Effector memory CD4-positive, alpha-beta T cell (primary cell): ENCODE data around the gene PGLYRP1.

Experiments
- DNase-seq, 3 donors: peaks; one replicate each; pipeline ENCODE4 v3.0.0-alpha.2; 2020
- H3K27ac ChIP-seq: 2 replicates; pipeline ENCODE4 v1.7.0; 2013; ENCODE audit warnings: mild to moderate bottlenecking, low read length, moderate library complexity; ENCODE audit not compliant: insufficient read depth, poor library complexity, severe bottlenecking
- H3K27me3 ChIP-seq: replicated peaks from 2 replicates; pipeline ENCODE4 v1.7.0; 2013; ENCODE audit warnings: mild to moderate bottlenecking, low read length; ENCODE audit not compliant: insufficient read depth, control insufficient read depth, poor library complexity, severe bottlenecking
- H3K36me3 ChIP-seq: 2 replicates; pipeline ENCODE4 v1.7.0; 2013; ENCODE audit warnings: mild to moderate bottlenecking, low read length, moderate library complexity; ENCODE audit not compliant: control insufficient read depth, insufficient read depth
- H3K4me1 ChIP-seq: 2 replicates; pipeline ENCODE4 v1.7.0; 2013; ENCODE audit warnings: low read length, mild to moderate bottlenecking; ENCODE audit not compliant: control insufficient read depth, insufficient read depth, poor library complexity, severe bottlenecking
- H3K4me3 ChIP-seq: 2 replicates; pipeline ENCODE4 v1.7.0; 2013; ENCODE audit warnings: low read length, low read depth, mild to moderate bottlenecking; ENCODE audit not compliant: insufficient read depth, poor library complexity, severe bottlenecking
- H3K9me3 ChIP-seq: 2 replicates; pipeline ENCODE4 v1.7.0; 2013; ENCODE audit warnings: mild to moderate bottlenecking, low read length, moderate library complexity; ENCODE audit not compliant: control insufficient read depth

Gene PGLYRP1

GRCh38 chr19:45985321-45985720, 37.5 kb downstream of the PGLYRP1 start:
- H3K27me3 ChIP-seq = peaks cover 4% of the 10 kb centered on the region
- H3K4me3 ChIP-seq = no peak overlapping the region
- no peaks in the 10 kb centered on the region for H3K9me3 ChIP-seq
- no peaks in the 10 kb centered on the region for H3K4me1 ChIP-seq
- no peaks in the 10 kb centered on the region for H3K36me3 ChIP-seq
- no peak overlapping the region for H3K27ac ChIP-seq
- no peak for DNase-seq

GRCh38 chr19:45981350-45981749, 41.5 kb downstream of the PGLYRP1 start:
- H3K4me1 ChIP-seq = no peaks in the 10 kb centered on the region
- DNase-seq = no peak
- no peaks in the 10 kb centered on the region for H3K9me3 ChIP-seq
- no peak overlapping the region for H3K27ac ChIP-seq
- no peaks in the 10 kb centered on the region for H3K27me3 ChIP-seq
- no peak overlapping the region for H3K4me3 ChIP-seq
- no peaks in the 10 kb centered on the region for H3K36me3 ChIP-seq

- Histone ChIP-seq H3K4me1 (peaks cover 2% of the 10 kb centered on the region), H3K27me3 (peaks cover 10% of the 10 kb centered on the region), H3K4me3 (no peak overlapping the region), H3K27ac (no peak overlapping the region), H3K9me3 (no peaks in the 10 kb centered on the region), H3K36me3 (no peaks in the 10 kb centered on the region)
- DNase-seq = no peak
Observed at GRCh38 chr19:45978156-45978555, 44.7 kb downstream of the PGLYRP1 start.

- no peak overlapping the region for H3K4me3 ChIP-seq
- no peak for DNase-seq
- peaks cover 2% of the 10 kb centered on the region for H3K4me1 ChIP-seq
- H3K9me3 ChIP-seq = no peaks in the 10 kb centered on the region
- no peaks in the 10 kb centered on the region for H3K36me3 ChIP-seq
- H3K27me3 ChIP-seq = peaks cover 23% of the 10 kb centered on the region
- H3K27ac ChIP-seq = no peak overlapping the region
Observed at GRCh38 chr19:45976178-45976577, 46.7 kb downstream of the PGLYRP1 start.

- Histone ChIP-seq H3K9me3 (no peaks in the 10 kb centered on the region), H3K4me1 (peaks cover 2% of the 10 kb centered on the region), H3K36me3 (no peaks in the 10 kb centered on the region), H3K4me3 (no peak overlapping the region), H3K27ac (no peak overlapping the region), H3K27me3 (peaks cover 25% of the 10 kb centered on the region)
- no peak for DNase-seq
Observed at GRCh38 chr19:45975306-45976070, 47.4 kb downstream of the PGLYRP1 start.

GRCh38 chr19:45973553-45974338, 49.1 kb downstream of the PGLYRP1 start, which contains the start of gene NOVA2:
NOVA2 (minus strand) TSS chr19:45973865; CDS start chr19:45973351, 514 bp downstream.
- no peaks in the 10 kb centered on the region for H3K9me3 ChIP-seq
- no peak for DNase-seq
- H3K4me1 ChIP-seq = peaks cover 2% of the 10 kb centered on the region
- H3K27ac ChIP-seq = no peak within 1 kb of the TSS
- peaks cover 25% of the 10 kb centered on the region for H3K27me3 ChIP-seq
- H3K36me3 ChIP-seq = no peaks in the 10 kb centered on the region
- no peak within 1 kb of the TSS for H3K4me3 ChIP-seq

- no peaks in the 10 kb centered on the region for H3K9me3 ChIP-seq
- peaks cover 25% of the 10 kb centered on the region for H3K27me3 ChIP-seq
- H3K4me1 ChIP-seq = peaks cover 2% of the 10 kb centered on the region
- H3K36me3 ChIP-seq = no peaks in the 10 kb centered on the region
- no peak overlapping the region for H3K27ac ChIP-seq
- no peak overlapping the region for H3K4me3 ChIP-seq
- no peak for DNase-seq
Observed at GRCh38 chr19:45972947-45973540, 49.8 kb downstream of the PGLYRP1 start.

- DNase-seq = peak in 1 of 3 donors; percentile 4
Observed at GRCh38 chr19:45972081-45972946, 50.5 kb downstream of the PGLYRP1 start.

GRCh38 chr19:45971260-45971902, 51.5 kb downstream of the PGLYRP1 start:
- DNase-seq = no peak
- Histone ChIP-seq H3K9me3 (no peaks in the 10 kb centered on the region), H3K27me3 (peaks cover 25% of the 10 kb centered on the region)

More at GRCh38 chr19:45972081-45972946, 50.5 kb downstream of the PGLYRP1 start:
- no peaks in the 10 kb centered on the region for H3K9me3 ChIP-seq
- H3K4me3 ChIP-seq = no peak overlapping the region
- peaks cover 2% of the 10 kb centered on the region for H3K4me1 ChIP-seq
- peaks cover 25% of the 10 kb centered on the region for H3K27me3 ChIP-seq
- no peaks in the 10 kb centered on the region for H3K36me3 ChIP-seq
- no peak overlapping the region for H3K27ac ChIP-seq

More at GRCh38 chr19:45971260-45971902, 51.5 kb downstream of the PGLYRP1 start:
- H3K27ac ChIP-seq = no peak overlapping the region
- peaks cover 2% of the 10 kb centered on the region for H3K4me1 ChIP-seq
- no peak overlapping the region for H3K4me3 ChIP-seq
- H3K36me3 ChIP-seq = no peaks in the 10 kb centered on the region
